Natural killer cell (primary cell): ENCODE measurements around the gene DLGAP4. TPM values are rescaled to one million over a fixed set of nuclear protein-coding genes. Genes with fewer than 3 reads are reported as not detected.

Experiments
- ATAC-seq, 3 donors: fragments of 150-1000 bp in 2 of 3; fragments of 200-7000 bp in 1 of 3; cut with Tn5 transposase; 1 replicate in 1 of 3; 2 replicates in 2 of 3; pipeline ENCODE4 v1.10.0; 2021; ENCODE audit warnings: mild to moderate bottlenecking in 2 of 3, moderate library complexity in 2 of 3
- DNase-seq, 2 donors: peaks; one replicate each; pipeline versions ENCODE4 v3.0.0 to v3.0.0-alpha.2; 2013 to 2021; ENCODE audit warnings: mixed read lengths in 1 of 2
- H3K27ac ChIP-seq: one replicate; pipeline ENCODE4 v1.5.1; 2013; ENCODE audit warnings: mild to moderate bottlenecking, low read length
- H3K27me3 ChIP-seq: one replicate; pipeline ENCODE4 v1.6.1; 2013; ENCODE audit warnings: low read length; ENCODE audit not compliant: control insufficient read depth, insufficient read depth
- H3K36me3 ChIP-seq: one replicate; pipeline ENCODE4 v1.6.1; 2013; ENCODE audit warnings: low read length; ENCODE audit not compliant: control insufficient read depth, insufficient read depth
- H3K4me1 ChIP-seq: one replicate; pipeline ENCODE4 v1.6.1; 2013; ENCODE audit warnings: low read length; ENCODE audit not compliant: control insufficient read depth, insufficient read depth
- H3K4me3 ChIP-seq: one replicate; pipeline ENCODE4 v1.5.1; 2013; ENCODE audit warnings: low read length
- H3K9me3 ChIP-seq: one replicate; pipeline ENCODE4 v1.6.1; 2013; ENCODE audit warnings: low read length; ENCODE audit not compliant: control insufficient read depth, insufficient read depth
- H3K27ac Mint-ChIP-seq, 2 donors: one replicate each; pipeline ENCODE4 v1.8.0; 2022; ENCODE audit warnings: mild to moderate bottlenecking in 2 of 2, mixed read lengths in 2 of 2, moderate library complexity in 1 of 2
- H3K27me3 Mint-ChIP-seq, 2 donors: one replicate each; pipeline ENCODE4 v1.8.0; 2022; ENCODE audit warnings: low read depth in 2 of 2, mixed read lengths in 2 of 2
- H3K36me3 Mint-ChIP-seq: one replicate; pipeline ENCODE4 v1.8.0; 2022; ENCODE audit warnings: mixed read lengths
- H3K4me1 Mint-ChIP-seq, 2 donors: one replicate each; pipeline ENCODE4 v1.8.0; 2022; ENCODE audit warnings: mixed read lengths in 2 of 2
- H3K4me3 Mint-ChIP-seq: one replicate; pipeline ENCODE4 v1.8.0; 2022; ENCODE audit warnings: mild to moderate bottlenecking, moderate library complexity, mixed read lengths
- H3K9me3 Mint-ChIP-seq, 2 donors: one replicate each; pipeline ENCODE4 v1.8.0; 2022; ENCODE audit warnings: mixed read lengths in 2 of 2
- CTCF ChIP-seq: fragments of 200-600 bp; IDR thresholded peaks from one replicate; pipeline ENCODE4 v1.8.0; 2022; ENCODE audit warnings: antibody characterized with exemption
- WGBS: methylation state at CpG from one replicate; pipeline ENCODE4 v1.1.7; 2013; ENCODE audit warnings: missing lambda C conversion rate; ENCODE audit not compliant: insufficient coverage; 5-methylcytosine and 5-hydroxymethylcytosine counted together
- intact Hi-C: fragments of 100-400 bp; cut with micrococcal nuclease; formaldehyde crosslinking; loops from one replicate; pipeline ENCODE4 v1.14.2; 2022
- total RNA-seq, 4 donors: library from RNA; stranded (reverse); fragments of 120-200 nt in 1 of 4; gene quantifications; one replicate each; pipeline versions ENCODE4 v1.2.3 to v1.2.4, GENCODE V29; 2013 to 2022

The DLGAP4 gene
- total RNA-seq, 3 donors from 2014 or later (not counting 1 experiment from before 2014, with no cell fraction given) = 47.9 to 51.6 (median 51.2) TPM

- intact Hi-C loops = no loop called here
- Histone ChIP-seq H3K36me3 (no peaks in the 10 kb centered on the region), H3K4me3 (no peak overlapping the region), H3K9me3 (no peaks in the 10 kb centered on the region), H3K27me3 (no peaks in the 10 kb centered on the region), H3K4me1 (no peaks in the 10 kb centered on the region), H3K27ac (no peak overlapping the region)
- H3K9me3 Mint-ChIP-seq = peaks cover 0 to 4% of the 10 kb centered on the region in 2 donors
- H3K36me3 Mint-ChIP-seq = no peaks in the 10 kb centered on the region
- H3K27me3 Mint-ChIP-seq = peaks cover 29 to 30% of the 10 kb centered on the region in 2 donors
- H3K4me1 Mint-ChIP-seq = no peaks in the 10 kb centered on the region
- no peak overlapping the region for H3K4me3 Mint-ChIP-seq
- no peak for DNase-seq
- WGBS = 78% methylated on average over 2 of the region's 3 CpGs
- no peak overlapping the region for H3K27ac Mint-ChIP-seq
- ATAC-seq = no peak
- no peak for TF ChIP-seq CTCF
Measured at GRCh38 chr20:36398515-36398914, 92.4 kb downstream of the DLGAP4 start.

GRCh38 chr20:36399147-36399968, 93.2 kb downstream of the DLGAP4 start:
- ATAC-seq = peak; percentile 46 to 64 (median 52)
- H3K27ac Mint-ChIP-seq = no peak overlapping the region
- H3K4me3 Mint-ChIP-seq = no peak overlapping the region
- no peak overlapping the region for H3K27ac ChIP-seq
- no peaks in the 10 kb centered on the region for H3K36me3 ChIP-seq
- H3K36me3 Mint-ChIP-seq = no peaks in the 10 kb centered on the region
- no peaks in the 10 kb centered on the region for H3K4me1 Mint-ChIP-seq
- peaks cover 25 to 32% of the 10 kb centered on the region in 2 donors for H3K27me3 Mint-ChIP-seq
- no peaks in the 10 kb centered on the region for H3K4me1 ChIP-seq
- DNase-seq = peak in 1 of 2 donors; percentile 44
- 37% methylated on average over 6 of the region's 6 CpGs for WGBS
- intact Hi-C loops = no loop called here
- no peak for TF ChIP-seq CTCF
- H3K27me3 ChIP-seq = no peaks in the 10 kb centered on the region
- no peaks in the 10 kb centered on the region for H3K9me3 ChIP-seq
- no peak overlapping the region for H3K4me3 ChIP-seq
- peaks cover 0 to 4% of the 10 kb centered on the region in 2 donors for H3K9me3 Mint-ChIP-seq

- ATAC-seq (no peak), DNase-seq (no peak)
- Histone ChIP-seq H3K27me3 (no peaks in the 10 kb centered on the region), H3K27ac (no peak overlapping the region), H3K4me3 (no peak overlapping the region), H3K36me3 (no peaks in the 10 kb centered on the region), H3K4me1 (no peaks in the 10 kb centered on the region), H3K9me3 (no peaks in the 10 kb centered on the region)
- peaks cover 0 to 4% of the 10 kb centered on the region in 2 donors for H3K9me3 Mint-ChIP-seq
- H3K27me3 Mint-ChIP-seq = peaks cover 28 to 32% of the 10 kb centered on the region in 2 donors
- H3K36me3 Mint-ChIP-seq = no peaks in the 10 kb centered on the region
- no peak overlapping the region for H3K4me3 Mint-ChIP-seq
- no peak for TF ChIP-seq CTCF
- 66% methylated on average over 5 of the region's 7 CpGs for WGBS
- intact Hi-C loops = no loop called here
- H3K4me1 Mint-ChIP-seq = no peaks in the 10 kb centered on the region
- H3K27ac Mint-ChIP-seq = no peak overlapping the region
Measured at GRCh38 chr20:36399969-36400545, 93.9 kb downstream of the DLGAP4 start.
